GM21825 (cell line): Measurements from ENCODE around the gene IGFL1.
"Not testable (repeated sequence)": the region's sequence is repeated elsewhere in the genome, so short reads cannot be mapped to it uniquely, and the experiment has no call there.

Experiments used
- ATAC-seq: cut with Tn5 transposase; IDR thresholded peaks from one replicate; pipeline ENCODE4 v1.9.1; 2021; ENCODE audit warnings: mild to moderate bottlenecking, moderate library complexity; ENCODE audit not compliant: unreplicated experiment

The IGFL1 gene

GRCh38 chr19:46221981-46222610 is 7.4 kb upstream of the IGFL1 start:
- ATAC-seq = no peak

GRCh38 chr19:46223787-46224186 is 5.8 kb upstream of the IGFL1 start:
- not testable (repeated sequence) for ATAC-seq

GRCh38 chr19:46224773-46225172 is 4.8 kb upstream of the IGFL1 start:
- no peak for ATAC-seq

- no peak for ATAC-seq
Measured at GRCh38 chr19:46225558-46226004, 4.0 kb upstream of the IGFL1 start.

- ATAC-seq = no peak
Measured at GRCh38 chr19:46226438-46226973, 3.0 kb upstream of the IGFL1 start.

GRCh38 chr19:46232029-46232428 is 2.5 kb downstream of the IGFL1 start:
- no peak for ATAC-seq

GRCh38 chr19:46232468-46232867 is 2.9 kb downstream of the IGFL1 start:
- no peak for ATAC-seq

GRCh38 chr19:46232938-46233621 is 3.5 kb downstream of the IGFL1 start:
- ATAC-seq = no peak

- not testable (repeated sequence) for ATAC-seq
Measured at GRCh38 chr19:46233871-46234270, 4.3 kb downstream of the IGFL1 start.

GRCh38 chr19:46238141-46238540 is 8.6 kb downstream of the IGFL1 start:
- not testable (repeated sequence) for ATAC-seq

GRCh38 chr19:46239193-46240024 is 9.9 kb downstream of the IGFL1 start:
- ATAC-seq = no peak

- no peak for ATAC-seq
Measured at GRCh38 chr19:46240693-46241092, 11.2 kb downstream of the IGFL1 start.

GRCh38 chr19:46241626-46242025 is 12.1 kb downstream of the IGFL1 start:
- no peak for ATAC-seq

GRCh38 chr19:46243081-46243654 is 13.6 kb downstream of the IGFL1 start:
- not testable (repeated sequence) for ATAC-seq

GRCh38 chr19:46250076-46250735 is 20.7 kb downstream of the IGFL1 start:
- ATAC-seq = no peak

GRCh38 chr19:46251416-46251815 is 21.9 kb downstream of the IGFL1 start:
- ATAC-seq = no peak

GRCh38 chr19:46254776-46255175 is 25.2 kb downstream of the IGFL1 start:
- no peak for ATAC-seq

GRCh38 chr19:46256855-46257254 is 27.3 kb downstream of the IGFL1 start:
- no peak for ATAC-seq

- not testable (repeated sequence) for ATAC-seq
Measured at GRCh38 chr19:46261501-46261900, 32.0 kb downstream of the IGFL1 start.

- ATAC-seq = peak; percentile 58
Measured at GRCh38 chr19:46262684-46263296, 33.2 kb downstream of the IGFL1 start.
